ENCODE results near the gene NAA60.

- TF ChIP-seq CTCF (IDR thresholded peaks at IDR 0.05; ENCODE audit: low read depth, low read length, missing input control) (no peak), REST (IDR thresholded peaks at IDR 0.05) (no peak), FOXA2 (IDR thresholded peaks at IDR 0.05) (no peak)
These were observed 66.0 kb downstream of the NAA60 start for GRCh38 chr16:3509470-3509928.

All from liver (tissue), 2 donors.